Common myeloid progenitor, CD34-positive (primary cell): ENCODE measurements around the gene SLC6A6.

ENCODE experiments used
- CTCF ChIA-PET: fragments of 350-600 bp; sonication (Branson Sonifier 250); formaldehyde crosslinking; loops from one replicate; lab custom pipeline; 2021; ENCODE audit warnings: antibody characterized with exemption; lab: Charles Lee
- POLR2A ChIA-PET: fragments of 350-600 bp; sonication (Branson Sonifier 250); formaldehyde crosslinking; loops from one replicate; lab custom pipeline; 2021; ENCODE audit warnings: antibody characterized with exemption; lab: Charles Lee
- DNase-seq, 3 donors: peaks; one replicate each; pipeline versions ENCODE4 v3.0.0 to v3.0.0-alpha.2; 2013
- H3K27ac ChIP-seq, 2 experiments: 1 replicate in 1 of 2; 2 replicates in 1 of 2; pipeline ENCODE4 v1.7.0; 2013; ENCODE audit warnings: inconsistent platforms in 2 of 2, low read length in 2 of 2, mild to moderate bottlenecking in 2 of 2, low read depth in 1 of 2, moderate library complexity in 1 of 2; ENCODE audit not compliant: severe bottlenecking in 2 of 2, insufficient read depth in 1 of 2, poor library complexity in 1 of 2
- H3K27me3 ChIP-seq, 5 experiments: replicated peaks in 2 of 5; 1 replicate in 3 of 5; 2 replicates in 2 of 5; pipeline versions ENCODE4 v1.6.1 to v1.7.0; 2013; ENCODE audit warnings: low read length in 4 of 5, mild to moderate bottlenecking in 2 of 5, moderate library complexity in 2 of 5, inconsistent platforms in 1 of 5; ENCODE audit not compliant: insufficient read depth in 5 of 5, control insufficient read depth in 4 of 5
- H3K36me3 ChIP-seq, 4 experiments: 1 replicate in 2 of 4; 2 replicates in 2 of 4; pipeline versions ENCODE4 v1.6.1 to v1.7.0; 2013; ENCODE audit warnings: low read length in 3 of 4, control low read depth in 1 of 4, mild to moderate bottlenecking in 1 of 4; ENCODE audit not compliant: control insufficient read depth in 4 of 4, insufficient read depth in 4 of 4
- H3K4me1 ChIP-seq, 4 experiments: 1 replicate in 3 of 4; 2 replicates in 1 of 4; pipeline versions ENCODE4 v1.6.1 to v1.7.1; 2013; ENCODE audit warnings: low read length in 3 of 4, mild to moderate bottlenecking in 3 of 4, control low read depth in 1 of 4, inconsistent platforms in 1 of 4, moderate library complexity in 1 of 4; ENCODE audit not compliant: control insufficient read depth in 4 of 4, insufficient read depth in 4 of 4; ENCODE audit errors: control extremely low read depth in 1 of 4
- H3K4me3 ChIP-seq, 7 experiments: 1 replicate in 4 of 7; 2 replicates in 3 of 7; pipeline versions ENCODE4 v1.5.1 to v1.7.0; 2013; ENCODE audit warnings: mild to moderate bottlenecking in 7 of 7, low read length in 6 of 7, moderate library complexity in 6 of 7, inconsistent platforms in 2 of 7, low read depth in 2 of 7, control low read depth in 1 of 7; ENCODE audit not compliant: insufficient read depth in 4 of 7, control insufficient read depth in 1 of 7; ENCODE audit errors: extremely low read depth in 1 of 7
- H3K9me3 ChIP-seq, 5 experiments: 1 replicate in 4 of 5; 2 replicates in 1 of 5; pipeline versions ENCODE4 v1.6.1 to v1.7.1; 2013; ENCODE audit warnings: low read length in 4 of 5, mild to moderate bottlenecking in 2 of 5, inconsistent platforms in 1 of 5, low read depth in 1 of 5, moderate library complexity in 1 of 5; ENCODE audit not compliant: control insufficient read depth in 4 of 5, insufficient read depth in 2 of 5; ENCODE audit errors: control extremely low read depth in 1 of 5
- WGBS: methylation state at CpG from one replicate; pipeline ENCODE4 v1.1.5; 2013; ENCODE audit not compliant: insufficient coverage; 5-methylcytosine and 5-hydroxymethylcytosine counted together

SLC6A6 gene

GRCh38 chr3:14428087-14429033, 26.0 kb downstream of the SLC6A6 start:
- ChIA-PET CTCF (interaction anchor here (0.6 to 11.5 kb wide), 9 partner anchors 9 to 227 kb away, joined by 3 to 100 read pairs (median 6); partner anchors contain the start of gene SLC6A6), POLR2A (interaction anchor here (1.0 kb wide), 1 partner anchor 26 kb away, joined by 4 read pairs; the partner anchor contains the start of gene SLC6A6)
- WGBS: 96% methylated on average over 7 of the region's 7 CpGs
- Histone ChIP-seq H3K36me3 (peaks cover 0 to 7% (median 0%) of the 10 kb centered on the region in 4 experiments), H3K4me1 (peaks cover 27 to 99% (median 95%) of the 10 kb centered on the region in 4 experiments), H3K9me3 (no peaks in the 10 kb centered on the region), H3K27me3 (no peaks in the 10 kb centered on the region), H3K4me3 (no peak overlapping the region), H3K27ac (peak overlapping the region in 1 of 2 experiments; percentile 55)
- no peak for DNase-seq

GRCh38 chr3:14429237-14429636, 26.8 kb downstream of the SLC6A6 start:
- CTCF ChIA-PET: interaction anchor here (1.2 to 11.5 kb wide), 5 partner anchors 10 to 226 kb away, joined by 3 to 100 read pairs (median 27); partner anchors contain the start of gene SLC6A6
- Histone ChIP-seq H3K9me3 (no peaks in the 10 kb centered on the region), H3K27ac (peak overlapping the region in 1 of 2 experiments; percentile 23), H3K27me3 (no peaks in the 10 kb centered on the region), H3K36me3 (peaks cover 0 to 7% (median 0%) of the 10 kb centered on the region in 4 experiments), H3K4me1 (peaks cover 34 to 99% (median 95%) of the 10 kb centered on the region in 4 experiments), H3K4me3 (no peak overlapping the region)
- POLR2A ChIA-PET: no interaction called here
- no peak for DNase-seq
- WGBS: 94% methylated on average over 4 of the region's 5 CpGs

- Histone ChIP-seq H3K4me1 (peaks cover 32 to 99% (median 95%) of the 10 kb centered on the region in 4 experiments), H3K36me3 (peaks cover 0 to 7% (median 0%) of the 10 kb centered on the region in 4 experiments), H3K4me3 (no peak overlapping the region), H3K27ac (no peak overlapping the region), H3K9me3 (no peaks in the 10 kb centered on the region), H3K27me3 (no peaks in the 10 kb centered on the region)
- no peak for DNase-seq
- WGBS: 96% methylated on average over 2 of the region's 4 CpGs
- ChIA-PET CTCF (interaction anchor here (1.2 to 11.5 kb wide), 6 partner anchors 10 to 226 kb away, joined by 3 to 100 read pairs (median 24); partner anchors contain the start of gene SLC6A6), POLR2A (no interaction called here)
Observed at GRCh38 chr3:14429640-14430039, 27.2 kb downstream of the SLC6A6 start.

GRCh38 chr3:14430053-14430452, 27.6 kb downstream of the SLC6A6 start:
- H3K4me3 ChIP-seq: no peak overlapping the region
- ChIA-PET POLR2A (no interaction called here), CTCF (interaction anchor here (1.2 to 11.5 kb wide), 10 partner anchors 10 to 226 kb away, joined by 3 to 100 read pairs (median 14); partner anchors contain the start of gene SLC6A6)
- no peaks in the 10 kb centered on the region for H3K27me3 ChIP-seq
- no peak for DNase-seq
- no peaks in the 10 kb centered on the region for H3K9me3 ChIP-seq
- peaks cover 0 to 11% (median 0%) of the 10 kb centered on the region in 4 experiments for H3K36me3 ChIP-seq
- 69% methylated on average over 5 of the region's 5 CpGs for WGBS
- no peak overlapping the region for H3K27ac ChIP-seq
- peaks cover 30 to 99% (median 95%) of the 10 kb centered on the region in 4 experiments for H3K4me1 ChIP-seq

GRCh38 chr3:14430706-14431451, 28.5 kb downstream of the SLC6A6 start:
- DNase-seq: no peak
- WGBS: 61% methylated on average over 11 of the region's 12 CpGs
- Histone ChIP-seq H3K27me3 (no peaks in the 10 kb centered on the region), H3K4me1 (peaks cover 24 to 99% (median 95%) of the 10 kb centered on the region in 4 experiments), H3K36me3 (peaks cover 0 to 16% (median 0%) of the 10 kb centered on the region in 4 experiments), H3K9me3 (no peaks in the 10 kb centered on the region), H3K4me3 (peak overlapping the region in 6 of 7 experiments; percentile 2 to 62 (median 47)), H3K27ac (peak overlapping the region; percentile 59 to 94)
- POLR2A ChIA-PET: interaction anchor here (0.7 to 1.8 kb wide), 3 partner anchors 20 to 30 kb away, joined by 3 to 10 read pairs (median 4); partner anchors contain the start of gene SLC6A6
- CTCF ChIA-PET: interaction anchor here (1.4 to 11.5 kb wide), 12 partner anchors 9 to 227 kb away, joined by 4 to 100 read pairs (median 14); partner anchors contain the start of gene SLC6A6

GRCh38 chr3:14431452-14431916, 29.1 kb downstream of the SLC6A6 start:
- ChIA-PET CTCF (interaction anchor here (0.6 to 11.5 kb wide), 14 partner anchors 9 to 236 kb away, joined by 3 to 100 read pairs (median 10); partner anchors contain the start of gene SLC6A6), POLR2A (interaction anchor here (0.7 to 1.8 kb wide), 3 partner anchors 20 to 30 kb away, joined by 3 to 10 read pairs (median 4); partner anchors contain the start of gene SLC6A6)
- peaks cover 0 to 16% (median 0%) of the 10 kb centered on the region in 4 experiments for H3K36me3 ChIP-seq
- no peak for DNase-seq
- 9% methylated on average over 9 of the region's 10 CpGs for WGBS
- H3K27me3 ChIP-seq: no peaks in the 10 kb centered on the region
- peak overlapping the region; percentile 59 to 94 for H3K27ac ChIP-seq
- peaks cover 22 to 97% (median 91%) of the 10 kb centered on the region in 4 experiments for H3K4me1 ChIP-seq
- no peaks in the 10 kb centered on the region for H3K9me3 ChIP-seq
- peak overlapping the region in 6 of 7 experiments; percentile 2 to 62 (median 47) for H3K4me3 ChIP-seq
